Nephron progenitor cell (in vitro differentiated cells): ENCODE measurements around the gene FGGY.
"Not testable (repeated sequence)": the region's sequence is repeated elsewhere in the genome, so short reads cannot be mapped to it uniquely, and the experiment has no call there.

Source experiments
- DNase-seq: peaks from one replicate; pipeline ENCODE4 v3.0.0; 2021
- H3K27ac Mint-ChIP-seq: 2 replicates; pipeline ENCODE4 v1.8.0; 2021; ENCODE audit warnings: mild to moderate bottlenecking, moderate library complexity, mixed read lengths
- H3K27me3 Mint-ChIP-seq: 2 replicates; pipeline ENCODE4 v1.8.0; 2021; ENCODE audit warnings: mild to moderate bottlenecking, low read depth, mixed read lengths; ENCODE audit not compliant: poor library complexity
- H3K36me3 Mint-ChIP-seq: 2 replicates; pipeline ENCODE4 v1.8.0; 2021; ENCODE audit warnings: low read depth, mixed read lengths
- H3K4me1 Mint-ChIP-seq: 2 replicates; pipeline ENCODE4 v1.8.0; 2021; ENCODE audit warnings: mixed read lengths
- H3K4me3 Mint-ChIP-seq: 2 replicates; pipeline ENCODE4 v1.8.0; 2021; ENCODE audit warnings: mild to moderate bottlenecking, moderate library complexity, mixed read lengths
- H3K9me3 Mint-ChIP-seq: 2 replicates; pipeline ENCODE4 v1.8.0; 2021; ENCODE audit warnings: mild to moderate bottlenecking, moderate library complexity, mixed read lengths
- TF ChIP-seq, protein P1 (sequence below): fragments of 200-600 bp; sonication (generic); IDR thresholded peaks from 2 replicates; pipeline ENCODE4 v1.5.0; 2021; ENCODE audit warnings: antibody characterized with exemption

The FGGY gene

DNA sequence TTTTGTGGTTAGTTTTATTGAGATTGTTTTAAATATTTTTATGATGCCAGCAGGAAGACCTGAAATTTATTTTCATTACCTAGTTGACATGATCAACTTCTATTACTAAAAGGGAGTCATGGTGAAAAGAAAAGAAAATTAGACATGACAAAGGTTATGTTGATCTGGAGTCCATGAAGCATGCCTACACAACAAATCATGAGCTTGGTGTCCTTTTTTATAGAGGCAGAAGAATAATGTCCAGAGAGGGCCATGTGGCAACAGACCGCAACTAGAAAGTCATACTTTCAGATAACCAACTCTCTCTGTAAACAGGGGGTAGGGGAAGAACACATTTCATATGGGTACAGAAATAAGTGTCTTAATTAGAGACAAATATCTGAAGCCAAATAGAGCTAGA lies 342.4 kb downstream of the FGGY start:
- DNase-seq = no peak
- H3K4me1 Mint-ChIP-seq = peaks cover 38% of the 10 kb centered on the region
- H3K27ac Mint-ChIP-seq = peak overlapping the region; percentile 73
- H3K9me3 Mint-ChIP-seq = no peaks in the 10 kb centered on the region
- TF ChIP-seq, protein P1, sequence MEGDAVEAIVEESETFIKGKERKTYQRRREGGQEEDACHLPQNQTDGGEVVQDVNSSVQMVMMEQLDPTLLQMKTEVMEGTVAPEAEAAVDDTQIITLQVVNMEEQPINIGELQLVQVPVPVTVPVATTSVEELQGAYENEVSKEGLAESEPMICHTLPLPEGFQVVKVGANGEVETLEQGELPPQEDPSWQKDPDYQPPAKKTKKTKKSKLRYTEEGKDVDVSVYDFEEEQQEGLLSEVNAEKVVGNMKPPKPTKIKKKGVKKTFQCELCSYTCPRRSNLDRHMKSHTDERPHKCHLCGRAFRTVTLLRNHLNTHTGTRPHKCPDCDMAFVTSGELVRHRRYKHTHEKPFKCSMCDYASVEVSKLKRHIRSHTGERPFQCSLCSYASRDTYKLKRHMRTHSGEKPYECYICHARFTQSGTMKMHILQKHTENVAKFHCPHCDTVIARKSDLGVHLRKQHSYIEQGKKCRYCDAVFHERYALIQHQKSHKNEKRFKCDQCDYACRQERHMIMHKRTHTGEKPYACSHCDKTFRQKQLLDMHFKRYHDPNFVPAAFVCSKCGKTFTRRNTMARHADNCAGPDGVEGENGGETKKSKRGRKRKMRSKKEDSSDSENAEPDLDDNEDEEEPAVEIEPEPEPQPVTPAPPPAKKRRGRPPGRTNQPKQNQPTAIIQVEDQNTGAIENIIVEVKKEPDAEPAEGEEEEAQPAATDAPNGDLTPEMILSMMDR = no peak
- H3K27me3 Mint-ChIP-seq = peaks cover 1% of the 10 kb centered on the region
- H3K36me3 Mint-ChIP-seq = peaks cover 12% of the 10 kb centered on the region
- H3K4me3 Mint-ChIP-seq = peak overlapping the region; percentile 53

- peaks cover 42% of the 10 kb centered on the region for H3K4me1 Mint-ChIP-seq
- peaks cover 12% of the 10 kb centered on the region for H3K36me3 Mint-ChIP-seq
- H3K9me3 Mint-ChIP-seq = no peaks in the 10 kb centered on the region
- no peak for DNase-seq
- TF ChIP-seq, protein P1 = no peak
- no peak overlapping the region for H3K4me3 Mint-ChIP-seq
- H3K27me3 Mint-ChIP-seq = peaks cover 3% of the 10 kb centered on the region
- H3K27ac Mint-ChIP-seq = peak overlapping the region; percentile 38
These were observed 344.0 kb downstream of the FGGY start for GRCh38 chr1:59640851-59641250.

DNA sequence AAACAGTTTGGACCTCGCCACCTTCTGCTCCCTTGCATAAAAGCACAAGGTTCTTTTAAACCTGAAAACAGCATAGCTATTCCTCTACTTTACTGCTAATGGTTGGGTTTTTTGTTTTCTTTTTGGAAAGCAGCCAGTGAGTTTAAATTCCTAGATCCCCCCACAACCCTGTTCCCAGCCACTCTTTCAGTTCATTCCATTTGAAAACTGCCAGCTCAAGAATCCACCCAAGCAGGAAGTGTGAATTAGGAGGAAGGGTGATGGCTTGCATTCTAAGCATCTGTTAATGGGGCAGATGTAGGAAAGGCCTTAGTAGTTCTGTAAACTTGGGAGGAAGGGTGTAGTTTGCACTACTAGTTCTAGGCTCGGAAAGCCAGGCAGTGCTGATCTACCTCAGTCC lies 344.9 kb downstream of the FGGY start:
- Mint-ChIP-seq H3K4me1 (peaks cover 47% of the 10 kb centered on the region), H3K27me3 (peaks cover 3% of the 10 kb centered on the region), H3K9me3 (peaks cover 4% of the 10 kb centered on the region), H3K36me3 (peaks cover 14% of the 10 kb centered on the region), H3K4me3 (no peak overlapping the region), H3K27ac (peak overlapping the region; percentile 88)
- no peak for DNase-seq
- TF ChIP-seq, protein P1 = no peak

GRCh38 chr1:59643526-59643925 lies 346.6 kb downstream of the FGGY start:
- no peak overlapping the region for H3K27ac Mint-ChIP-seq
- peaks cover 39% of the 10 kb centered on the region for H3K4me1 Mint-ChIP-seq
- H3K27me3 Mint-ChIP-seq = peaks cover 3% of the 10 kb centered on the region
- H3K4me3 Mint-ChIP-seq = no peak overlapping the region
- TF ChIP-seq, protein P1 = no peak
- no peak for DNase-seq
- H3K9me3 Mint-ChIP-seq = peaks cover 11% of the 10 kb centered on the region
- peaks cover 18% of the 10 kb centered on the region for H3K36me3 Mint-ChIP-seq

GRCh38 chr1:59645893-59646292 lies 349.0 kb downstream of the FGGY start:
- Mint-ChIP-seq H3K9me3 (peaks cover 15% of the 10 kb centered on the region), H3K4me3 (no peak overlapping the region), H3K27me3 (peaks cover 3% of the 10 kb centered on the region), H3K4me1 (peaks cover 28% of the 10 kb centered on the region), H3K36me3 (peaks cover 11% of the 10 kb centered on the region), H3K27ac (peak overlapping the region; percentile 94)
- DNase-seq = peak; percentile 5
- TF ChIP-seq, protein P1 = no peak

DNA sequence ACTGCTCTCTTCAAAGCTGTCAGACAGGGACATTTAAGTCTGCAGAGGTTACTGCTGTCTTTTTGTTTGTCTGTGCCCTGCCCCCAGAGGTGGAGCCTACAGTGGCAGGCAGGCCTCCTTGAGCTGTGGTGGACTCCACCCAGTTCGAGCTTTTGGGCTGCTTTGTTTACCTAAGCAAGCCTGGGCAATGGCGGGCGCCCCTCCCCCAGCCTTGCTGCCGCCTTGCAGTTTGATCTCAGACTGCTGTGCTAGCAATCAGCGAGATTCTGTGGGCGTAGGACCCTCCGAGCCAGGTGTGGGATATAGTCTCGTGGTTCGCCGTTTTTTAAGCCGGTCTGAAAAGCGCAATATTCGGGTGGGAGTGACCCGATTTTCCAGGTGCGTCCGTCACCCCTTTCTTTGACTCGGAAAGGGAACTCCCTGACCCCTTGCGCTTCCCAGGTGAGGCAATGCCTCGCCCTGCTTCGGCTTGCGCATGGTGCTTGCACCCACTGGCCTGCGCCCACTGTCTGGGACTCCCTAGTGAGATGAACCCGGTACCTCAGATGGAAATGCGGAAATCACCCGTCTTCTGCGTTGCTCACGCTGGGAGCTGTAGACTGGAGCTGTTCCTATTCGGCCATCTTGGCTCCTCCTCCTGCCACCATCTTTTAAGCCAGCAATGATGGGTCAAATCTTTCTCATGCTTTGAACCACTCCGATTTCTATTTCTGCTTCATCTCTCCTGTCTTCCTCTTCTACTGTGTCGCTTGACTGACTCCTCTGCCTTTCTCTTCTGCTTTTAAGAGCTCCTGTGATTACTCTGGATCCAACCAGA lies 356.5 kb downstream of the FGGY start:
- Mint-ChIP-seq H3K4me3 (peak overlapping the region; percentile 4), H3K36me3 (peaks cover 23% of the 10 kb centered on the region), H3K4me1 (peaks cover 10% of the 10 kb centered on the region), H3K9me3 (peaks cover 27% of the 10 kb centered on the region)
- DNase-seq, H3K27ac Mint-ChIP-seq, H3K27me3 Mint-ChIP-seq: not testable (repeated sequence)
